ENCODE measurements around the gene PGAP6. TPM values are rescaled to one million over a fixed set of nuclear protein-coding genes. Genes with fewer than 3 reads are reported as not detected.

Gene PGAP6
- total RNA-seq, 2 donors from 2014 or later, result 116 to 130 TPM

Other genes with a start within 250 kb of the PGAP6 start
- gene NPRL3, start 243.3 kb downstream of the PGAP6 start, total RNA-seq, result 10 to 100 TPM; 14.4 to 14.9 TPM
- gene HBZ, start 229.3 kb downstream of the PGAP6 start, total RNA-seq, result not detected
- gene HBM, start 216.0 kb downstream of the PGAP6 start, total RNA-seq, result not detected
- gene HBA2, start 209.1 kb downstream of the PGAP6 start, total RNA-seq, result 10 to 100 TPM in 1 of 2 donors, 1 to 10 TPM in 1; 4.9 to 14.0 TPM
- 10 to 100 TPM in 1 of 2 donors, 1 to 10 TPM in 1; 2.4 to 20.8 TPM for gene HBA1, start 205.3 kb downstream of the PGAP6 start, total RNA-seq
- not detected for gene HBQ1, start 201.5 kb downstream of the PGAP6 start, total RNA-seq
- gene LUC7L, start 152.5 kb downstream of the PGAP6 start, total RNA-seq, result 10 to 100 TPM; 46.5 to 48.9 TPM
- 100 to 1,000 TPM; 100 to 135 TPM for gene FAM234A, start 147.2 kb downstream of the PGAP6 start, total RNA-seq
- 1 to 10 TPM; 2.6 to 7.6 TPM for gene RGS11, start 106.0 kb downstream of the PGAP6 start, total RNA-seq
- 1 to 10 TPM; 2.4 to 6.5 TPM for gene ARHGDIG, start 101.4 kb downstream of the PGAP6 start, total RNA-seq
- 1 to 10 TPM in 1 of 2 donors, under 1 TPM in 1; 0.67 to 2.1 TPM for gene PDIA2, start 98.8 kb downstream of the PGAP6 start, total RNA-seq
- gene AXIN1, start 29.3 kb downstream of the PGAP6 start, total RNA-seq, result 10 to 100 TPM; 32.8 to 38.4 TPM
- 10 to 100 TPM; 47.7 to 48.2 TPM for gene MRPL28, start 11.4 kb downstream of the PGAP6 start, total RNA-seq
- 10 to 100 TPM; 38.4 to 39.1 TPM for gene NME4, start 15.2 kb upstream of the PGAP6 start, total RNA-seq
- 10 to 100 TPM; 60.6 to 61.8 TPM for gene DECR2, start 19.9 kb upstream of the PGAP6 start, total RNA-seq
- gene RAB11FIP3, start 43.7 kb upstream of the PGAP6 start, total RNA-seq, result 10 to 100 TPM; 21.2 to 23.2 TPM
- 100 to 1,000 TPM in 1 of 2 donors, 10 to 100 TPM in 1; 98.8 to 102 TPM for gene CAPN15, start 145.7 kb upstream of the PGAP6 start, total RNA-seq
- gene PRR35, start 178.4 kb upstream of the PGAP6 start, total RNA-seq, result not detected
- gene NHLRC4, start 185.0 kb upstream of the PGAP6 start, total RNA-seq, result under 1 TPM in 1 of 2 donors, not detected in 1; 0.36 TPM
- 10 to 100 TPM; 37.6 to 39.5 TPM for gene PIGQ, start 188.0 kb upstream of the PGAP6 start, total RNA-seq
- 10 to 100 TPM; 38.2 to 43.4 TPM for gene RAB40C, start 208.1 kb upstream of the PGAP6 start, total RNA-seq
- 1 to 10 TPM in 1 of 2 donors, under 1 TPM in 1; 0.64 to 3.6 TPM for gene WFIKKN1, start 249.0 kb upstream of the PGAP6 start, total RNA-seq

All from left colon (tissue), 2 donors.